MG63 (cell line): Measurements from ENCODE around the gene KRT82. TPM values are rescaled to one million over a fixed set of nuclear protein-coding genes. Genes with fewer than 3 reads are reported as not detected.
"Not testable (repeated sequence)": the region's sequence is repeated elsewhere in the genome, so short reads cannot be mapped to it uniquely, and the experiment has no call there.

Experiments used
- DNase-seq: peaks from one replicate; pipeline ENCODE4 v3.0.0-alpha.2; 2020
- H3K27me3 ChIP-seq: fragments of 250-450 bp; sonication (Bioruptor Pico); 2 replicates; pipeline ENCODE4 v1.5.1; 2020; ENCODE audit warnings: mild to moderate bottlenecking, moderate library complexity
- H3K36me3 ChIP-seq: fragments of 250-450 bp; sonication (Bioruptor Pico); 2 replicates; pipeline ENCODE4 v1.5.1; 2020; ENCODE audit warnings: mild to moderate bottlenecking, moderate library complexity
- H3K4me3 ChIP-seq: fragments of 250-450 bp; sonication (Bioruptor Pico); 2 replicates; pipeline ENCODE4 v1.5.1; 2020; ENCODE audit warnings: mild to moderate bottlenecking, moderate library complexity
- H3K9me3 ChIP-seq: fragments of 250-450 bp; sonication (Bioruptor Pico); 2 replicates; pipeline ENCODE4 v1.5.1; 2020; ENCODE audit warnings: mild to moderate bottlenecking, moderate library complexity
- total RNA-seq: library from RNA; depleted of rRNA; stranded (reverse); fragments of >200 nt; shearing (Covaris generic); gene quantifications from 2 replicates; pipeline ENCODE4 v1.2.3, GENCODE V29; 2014; ENCODE audit warnings: low replicate concordance; rRNA removed

The KRT82 gene
- total RNA-seq, 1 experiment from 2014 or later: not detected

DNA sequence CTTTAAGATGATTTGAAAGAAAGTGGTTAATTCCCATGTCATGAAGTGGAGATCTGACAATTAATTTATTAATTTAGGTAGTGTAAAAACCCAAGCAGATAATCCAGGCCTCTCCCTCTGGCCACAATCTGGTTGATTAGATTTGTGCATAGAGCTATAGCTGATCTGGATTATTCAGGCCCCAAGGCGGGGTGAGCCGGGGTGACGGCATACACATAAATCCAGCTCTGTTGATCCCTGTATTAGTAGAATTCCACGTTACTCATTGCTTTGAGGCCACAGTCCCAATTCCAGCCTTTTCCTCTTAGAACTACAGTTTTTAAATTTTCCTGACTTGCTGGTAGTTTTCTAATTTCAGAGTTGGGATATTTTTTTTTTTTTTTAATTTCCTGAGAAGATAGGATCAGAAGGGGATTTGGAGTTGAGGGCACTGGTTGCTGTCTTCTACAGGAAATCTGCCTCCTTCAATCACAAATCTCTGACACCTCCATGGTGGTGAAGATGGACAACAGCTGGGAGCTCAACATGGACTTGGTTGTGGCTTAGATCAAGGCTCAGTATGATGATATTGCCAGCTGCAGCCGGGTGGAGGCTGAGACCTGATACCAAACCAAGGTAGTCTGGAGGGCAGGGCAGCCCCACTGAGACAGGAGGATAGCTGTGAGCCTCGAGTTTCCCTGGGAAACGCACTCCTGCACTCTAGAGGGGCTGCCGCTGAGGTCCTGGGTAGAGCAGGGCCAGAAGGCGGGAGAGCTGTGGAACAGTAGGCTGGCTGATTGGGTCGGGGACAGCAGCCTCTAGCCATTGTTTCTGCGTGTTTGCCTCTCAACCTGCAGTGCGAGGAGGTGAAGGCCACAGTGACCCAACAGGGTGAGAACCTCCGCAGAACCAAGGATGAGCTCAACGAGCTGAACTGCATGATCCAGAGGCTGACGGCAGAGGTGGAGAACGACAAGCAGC is 58.3 kb downstream of the KRT82 start:
- no peaks in the 10 kb centered on the region for H3K36me3 ChIP-seq
- no peaks in the 10 kb centered on the region for H3K9me3 ChIP-seq
- H3K27me3 ChIP-seq: no peaks in the 10 kb centered on the region
- DNase-seq: no peak
- H3K4me3 ChIP-seq: no peak overlapping the region

DNA sequence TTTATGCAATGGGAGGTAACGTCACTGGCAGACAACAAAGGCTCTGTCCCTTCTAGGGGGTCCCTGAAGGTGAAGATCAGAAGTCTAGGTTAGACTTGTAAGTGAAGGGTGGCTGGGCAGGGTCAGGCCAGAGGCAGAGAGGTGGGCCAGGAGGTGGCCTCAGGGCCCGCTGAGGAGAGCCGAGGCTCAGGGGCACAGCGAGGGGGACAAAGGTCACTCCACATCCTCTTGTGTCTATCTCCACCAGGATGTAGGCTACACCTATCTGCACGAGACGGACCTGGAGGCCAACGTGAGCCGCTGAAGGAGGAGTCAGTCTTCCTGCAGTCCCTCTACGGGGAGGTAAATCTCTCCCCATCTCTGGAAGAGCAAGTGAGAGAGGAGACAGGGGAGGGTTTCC is 59.1 kb downstream of the KRT82 start:
- Histone ChIP-seq H3K4me3 (no peak overlapping the region), H3K27me3 (no peaks in the 10 kb centered on the region), H3K36me3 (no peaks in the 10 kb centered on the region), H3K9me3 (no peaks in the 10 kb centered on the region)
- DNase-seq: no peak

DNA sequence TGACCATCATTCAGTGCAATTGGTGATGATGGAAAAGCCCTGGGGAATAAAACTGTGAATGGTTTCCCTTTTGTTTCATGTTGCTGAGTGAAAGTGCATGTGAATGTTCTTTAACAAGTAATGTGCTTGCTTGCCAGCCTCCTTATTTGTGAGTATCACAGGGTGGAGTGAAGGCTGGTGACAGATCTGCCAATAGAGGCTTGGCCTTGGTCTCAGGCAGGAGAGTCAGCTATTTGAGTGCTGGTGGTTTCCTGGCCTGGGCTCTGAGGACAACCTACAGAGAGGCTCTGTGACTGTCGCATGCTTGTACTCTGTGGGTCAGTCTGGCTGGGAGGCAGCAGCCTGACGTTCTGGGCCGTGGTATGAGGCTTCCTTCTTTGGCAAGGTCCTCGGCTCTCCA is 59.5 kb downstream of the KRT82 start:
- no peak for DNase-seq

DNA sequence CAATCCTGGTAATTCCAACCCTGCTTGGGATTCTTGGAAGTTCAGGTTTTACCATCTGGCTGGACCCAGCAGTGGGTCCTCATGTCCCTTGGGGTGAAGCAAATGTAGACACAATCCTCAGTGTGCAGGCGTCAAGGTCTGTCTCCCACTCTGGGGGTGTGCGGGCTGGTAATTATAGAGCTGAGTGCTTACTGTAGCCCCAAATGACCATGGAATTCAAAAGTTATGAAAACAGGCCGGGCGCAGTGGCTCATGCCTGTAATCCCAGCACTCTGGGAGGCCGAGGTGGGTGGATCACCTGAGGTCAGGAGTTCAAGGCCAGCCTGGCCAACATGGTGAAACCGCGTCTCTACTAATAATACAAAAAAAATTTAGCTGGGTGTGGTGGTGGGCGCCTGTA is 61.1 kb downstream of the KRT82 start:
- H3K9me3 ChIP-seq, H3K4me3 ChIP-seq, H3K27me3 ChIP-seq, DNase-seq, H3K36me3 ChIP-seq: not testable (repeated sequence)

More for the DNA sequence above, 59.5 kb downstream of the KRT82 start:
- H3K9me3 ChIP-seq: no peaks in the 10 kb centered on the region
- no peak overlapping the region for H3K4me3 ChIP-seq
- no peaks in the 10 kb centered on the region for H3K36me3 ChIP-seq
- H3K27me3 ChIP-seq: no peaks in the 10 kb centered on the region

DNA sequence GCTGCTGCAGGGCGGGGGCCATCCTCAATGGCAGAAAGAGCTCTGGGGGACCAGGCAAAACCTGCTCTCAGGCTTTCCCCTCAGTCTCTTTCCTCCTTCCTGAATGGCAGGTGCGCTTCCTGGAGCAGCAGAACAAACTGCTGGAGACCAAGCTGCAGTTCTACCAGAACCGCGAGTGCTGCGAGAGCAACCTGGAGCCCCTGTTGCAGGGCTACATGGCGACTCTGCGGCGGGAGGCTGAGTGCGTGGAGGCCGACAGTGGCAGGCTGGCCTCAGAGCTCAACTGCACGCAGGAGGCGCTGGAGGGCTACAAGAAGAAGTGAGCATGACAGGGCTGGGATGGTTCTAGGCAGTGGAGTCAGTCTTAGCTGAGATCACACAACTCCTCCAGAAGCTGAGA is 62.0 kb downstream of the KRT82 start:
- H3K4me3 ChIP-seq: no peak overlapping the region
- DNase-seq: no peak
- no peaks in the 10 kb centered on the region for H3K27me3 ChIP-seq
- no peaks in the 10 kb centered on the region for H3K36me3 ChIP-seq
- H3K9me3 ChIP-seq: no peaks in the 10 kb centered on the region

Other genes with a start within 250 kb of the KRT82 start
- gene KRT80, start 214.3 kb downstream of the KRT82 start, total RNA-seq: 12.0 and 18.2 TPM in 2 replicates
- 163 and 302 TPM in 2 replicates for gene KRT7, start 173.1 kb downstream of the KRT82 start, total RNA-seq
- 13.3 and 13.6 TPM in 2 replicates for gene KRT86, start 131.7 kb downstream of the KRT82 start, total RNA-seq
- 2.2 and 3.8 TPM in 2 replicates for gene KRT81, start 114.8 kb downstream of the KRT82 start, total RNA-seq
- gene KRT83, start 84.9 kb downstream of the KRT82 start, total RNA-seq: not detected in 2 replicates
- gene KRT85, start 38.9 kb downstream of the KRT82 start, total RNA-seq: not detected in 2 replicates
- gene KRT84, start 20.7 kb downstream of the KRT82 start, total RNA-seq: not detected in 2 replicates
- gene KRT75, start 28.0 kb upstream of the KRT82 start, total RNA-seq: not detected in 2 replicates
- gene KRT6B, start 45.8 kb upstream of the KRT82 start, total RNA-seq: not detected in 2 replicates
- gene KRT6C, start 67.5 kb upstream of the KRT82 start, total RNA-seq: not detected in 2 replicates
- gene KRT6A, start 86.9 kb upstream of the KRT82 start, total RNA-seq: not detected in 2 replicates
- gene KRT5, start 114.1 kb upstream of the KRT82 start, total RNA-seq: 0.23 TPM in 1 of 2 replicates, not detected in the other
- gene KRT71, start 146.8 kb upstream of the KRT82 start, total RNA-seq: not detected in 2 replicates
- gene KRT74, start 167.5 kb upstream of the KRT82 start, total RNA-seq: not detected in 2 replicates
- not detected in 2 replicates for gene KRT72, start 195.1 kb upstream of the KRT82 start, total RNA-seq
- not detected in 2 replicates for gene KRT73, start 212.2 kb upstream of the KRT82 start, total RNA-seq
- not detected in 2 replicates for gene KRT2, start 245.9 kb upstream of the KRT82 start, total RNA-seq